LNCAP (cell line): ENCODE results near the gene CASP5.

Experiments
- CTCF ChIP-seq: fragments of 450-650 bp; IDR thresholded peaks from 2 replicates; pipeline ENCODE4 v1.5.1; 2017; ENCODE audit warnings: mild to moderate bottlenecking

Gene CASP5

GRCh38 chr11:105023003-105023402 is at the start of gene CASP5:
TSS of gene CASP5 (minus strand) at chr11:105023168. CDS start at chr11:105023136, 32 bp downstream.
- no peak for TF ChIP-seq CTCF

- no peak for TF ChIP-seq CTCF
Measured at GRCh38 chr11:105071089-105071732, 48.2 kb upstream of the CASP5 start.

GRCh38 chr11:105070306-105070705 is 47.3 kb upstream of the CASP5 start:
- TF ChIP-seq CTCF = no peak

- no peak for TF ChIP-seq CTCF
Measured at GRCh38 chr11:105057432-105057831, 34.5 kb upstream of the CASP5 start.

GRCh38 chr11:105056446-105056845 is 33.5 kb upstream of the CASP5 start:
- no peak for TF ChIP-seq CTCF

- TF ChIP-seq CTCF = no peak
Measured at GRCh38 chr11:105054723-105055493, 31.9 kb upstream of the CASP5 start.

GRCh38 chr11:105052487-105052886 is 29.5 kb upstream of the CASP5 start:
- TF ChIP-seq CTCF = no peak
